Ovary (tissue), 9 donors: Measurements from ENCODE around the gene ATP10B. TPM values are rescaled to one million over a fixed set of nuclear protein-coding genes. Genes with fewer than 3 reads are reported as not detected.

Source experiments
- DNase-seq, 5 donors: peaks; one replicate each; pipeline ENCODE4 v3.0.0-alpha.2; 2019 to 2020
- H3K27ac ChIP-seq, 2 donors: fragments of 200-600 bp; one replicate each; pipeline versions ENCODE4 v1.5.1 to v1.8.0; 2019 to 2022
- H3K27me3 ChIP-seq: fragments of 200-600 bp; one replicate; pipeline ENCODE4 v1.8.0; 2022
- H3K36me3 ChIP-seq: fragments of 200-600 bp; sonication (generic); one replicate; pipeline ENCODE4 v1.5.1; 2019
- H3K4me1 ChIP-seq: one replicate; pipeline ENCODE4 v1.8.1; 2013; ENCODE audit warnings: mild to moderate bottlenecking, moderate library complexity; ENCODE audit not compliant: insufficient read depth
- H3K4me3 ChIP-seq: fragments of 200-600 bp; sonication (generic); one replicate; pipeline ENCODE4 v1.5.1; 2017
- H3K9me3 ChIP-seq, 2 donors: fragments of 200-600 bp in 1 of 2; sonication (generic) in 1 of 2; one replicate each; pipeline versions ENCODE4 v1.5.1 to v1.8.1; 2013 to 2019; ENCODE audit warnings: mild to moderate bottlenecking in 1 of 2, moderate library complexity in 1 of 2
- EP300 ChIP-seq: sonication (generic); formaldehyde crosslinking; IDR thresholded peaks from one replicate; pipeline ENCODE4 v1.6.1; 2017; ENCODE audit warnings: antibody characterized with exemption
- POLR2A ChIP-seq: fragments of 450-650 bp; IDR thresholded peaks from one replicate; pipeline ENCODE4 v1.6.1; 2017; ENCODE audit warnings: antibody characterized with exemption, mild to moderate bottlenecking, moderate library complexity
- WGBS, 3 donors: extraction: QIAGEN DNeasy Blood & Tissue Kit in 1 of 3; methylation state at CpG; one replicate each; pipeline versions ENCODE4 v1.1.5 to v1.1.7; 2013 to 2017; 5-methylcytosine and 5-hydroxymethylcytosine counted together
- intact Hi-C, 4 donors: fragments of 100-400 bp; cut with DNase I; formaldehyde crosslinking; loops; one replicate each; pipeline versions ENCODE4 v1.11.0 to v1.15.1; 2022 to 2023
- polyA plus RNA-seq, 2 donors: library from polyadenylated mRNA; stranded (reverse); fragments of 200-250 nt in 1 of 2; fragments of 350-450 nt in 1 of 2; fragmentation: Illumina TruSeq in 1 of 2; extraction: RNeasy Lipid Tissue Mini Kit (QIAGEN cat#74804) in 1 of 2; gene quantifications; one replicate each; pipeline ENCODE4 v1.2.3, GENCODE V29; 2013 to 2014
- total RNA-seq, 7 donors: library from RNA; depleted of rRNA in 2 of 7; stranded (reverse); fragments of >200 nt in 2 of 7; fragmentation: NEBNext Ultra II Directional in 3 of 7; extraction: Animal tissue kit (Norgen Biotek cat#: 25700) in 3 of 7; gene quantifications; one replicate each; pipeline versions ENCODE4 v1.1.0 to v1.2.4, GENCODE V29; 2016 to 2023
- TF ChIP-seq, protein P1 (sequence below), 3 donors: fragments of 450-650 bp in 2 of 3; fragments of 200-600 bp in 1 of 3; IDR thresholded peaks; one replicate each; pipeline versions ENCODE4 v1.5.1 to v1.8.0; 2016 to 2022; ENCODE audit warnings: antibody characterized with exemption in 3 of 3, mild to moderate bottlenecking in 1 of 3
- donor health status: DM: no; HTN: no; CAD: no; lungs with moderate emphysema.
- donor health status: DM: no; HTN: no; CAD: no.
- donor health status: Bipolar disorder and iron deficiency.
- donor health status: DM: yes; HTN: yes; CAD: no.
- donor health status: DM: no; HTN: no; CAD: no.
- donor health status: DM: yes; HTN: yes; CAD: no.

Gene ATP10B
- total and polyA plus RNA-seq, 9 donors = 0.02 to 19.1 (median 0.34) TPM; not detected in 1

DNA sequence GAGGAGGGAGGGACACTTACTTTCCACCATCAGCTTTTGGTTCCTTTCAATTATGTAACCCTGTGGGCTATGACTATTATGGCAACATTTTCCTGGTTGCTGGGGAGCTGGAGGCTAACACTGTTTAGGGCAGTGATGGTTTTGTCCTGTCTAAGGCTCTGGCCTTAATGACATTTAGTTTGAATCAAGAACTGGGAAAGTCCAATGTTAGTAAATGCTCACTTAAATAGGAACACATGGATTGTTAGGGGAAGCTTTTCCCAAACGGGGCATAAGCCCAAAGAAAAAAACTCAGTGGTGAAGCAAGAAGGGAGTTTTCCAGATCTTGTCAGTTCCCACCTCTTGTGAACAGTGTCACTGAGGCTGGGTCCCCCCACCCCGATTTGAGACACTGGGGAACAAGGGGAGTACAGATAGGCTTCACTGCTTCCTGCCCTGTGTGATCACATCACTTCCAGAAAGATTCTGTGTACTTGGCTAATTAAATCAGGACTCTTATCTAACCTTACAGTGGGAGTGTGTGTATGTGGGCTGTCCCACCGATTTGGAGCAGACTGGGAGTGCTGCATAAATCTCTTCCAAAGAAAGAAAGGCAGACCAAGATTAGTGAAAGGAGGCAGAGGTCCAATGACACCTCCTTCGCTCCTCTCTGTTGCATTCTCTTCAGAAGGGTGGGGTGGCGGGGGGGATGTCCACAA lies 223.9 kb downstream of the ATP10B start:
- TF ChIP-seq POLR2A = no peak
- no peak for TF ChIP-seq EP300
- TF ChIP-seq, protein P1, sequence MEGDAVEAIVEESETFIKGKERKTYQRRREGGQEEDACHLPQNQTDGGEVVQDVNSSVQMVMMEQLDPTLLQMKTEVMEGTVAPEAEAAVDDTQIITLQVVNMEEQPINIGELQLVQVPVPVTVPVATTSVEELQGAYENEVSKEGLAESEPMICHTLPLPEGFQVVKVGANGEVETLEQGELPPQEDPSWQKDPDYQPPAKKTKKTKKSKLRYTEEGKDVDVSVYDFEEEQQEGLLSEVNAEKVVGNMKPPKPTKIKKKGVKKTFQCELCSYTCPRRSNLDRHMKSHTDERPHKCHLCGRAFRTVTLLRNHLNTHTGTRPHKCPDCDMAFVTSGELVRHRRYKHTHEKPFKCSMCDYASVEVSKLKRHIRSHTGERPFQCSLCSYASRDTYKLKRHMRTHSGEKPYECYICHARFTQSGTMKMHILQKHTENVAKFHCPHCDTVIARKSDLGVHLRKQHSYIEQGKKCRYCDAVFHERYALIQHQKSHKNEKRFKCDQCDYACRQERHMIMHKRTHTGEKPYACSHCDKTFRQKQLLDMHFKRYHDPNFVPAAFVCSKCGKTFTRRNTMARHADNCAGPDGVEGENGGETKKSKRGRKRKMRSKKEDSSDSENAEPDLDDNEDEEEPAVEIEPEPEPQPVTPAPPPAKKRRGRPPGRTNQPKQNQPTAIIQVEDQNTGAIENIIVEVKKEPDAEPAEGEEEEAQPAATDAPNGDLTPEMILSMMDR (IDR thresholded peaks at IDR 0.05) = no peak
- Histone ChIP-seq H3K9me3 (no peaks in the 10 kb centered on the region), H3K27ac (no peak overlapping the region), H3K4me3 (no peak overlapping the region), H3K4me1 (no peaks in the 10 kb centered on the region), H3K36me3 (no peaks in the 10 kb centered on the region), H3K27me3 (no peaks in the 10 kb centered on the region)
- WGBS, 3 donors = 3 to 8% (median 7%) methylated on average over 5 of the region's 5 CpGs
- DNase-seq = no peak
- intact Hi-C loops = no loop called here

DNA sequence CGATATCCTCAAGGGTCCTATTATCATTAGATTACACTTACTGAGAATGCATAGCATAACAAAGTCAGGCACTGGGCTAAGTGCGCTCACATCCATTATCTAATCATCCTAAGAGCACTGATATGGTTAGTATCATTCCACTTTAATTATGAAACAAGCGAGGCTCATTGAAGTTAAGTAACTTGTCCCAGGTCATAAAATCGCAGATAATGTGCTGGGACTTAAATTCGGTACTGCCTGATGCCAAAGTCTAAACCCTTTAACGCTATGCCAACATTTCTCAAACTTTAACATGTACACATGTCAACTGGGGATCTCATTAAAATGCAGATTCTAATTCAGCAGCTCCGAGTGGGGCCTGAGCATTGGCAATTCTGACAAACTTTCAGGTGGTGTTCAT lies 225.7 kb downstream of the ATP10B start:
- Histone ChIP-seq H3K4me3 (no peak overlapping the region), H3K36me3 (no peaks in the 10 kb centered on the region), H3K27me3 (no peaks in the 10 kb centered on the region), H3K27ac (no peak overlapping the region), H3K4me1 (no peaks in the 10 kb centered on the region), H3K9me3 (no peaks in the 10 kb centered on the region)
- intact Hi-C loops = no loop called here
- 40 to 58% (median 44%) methylated on average over 7 of the region's 7 CpGs for WGBS, 3 donors
- DNase-seq = no peak
- TF ChIP-seq EP300 (no peak), POLR2A (no peak)
- TF ChIP-seq, protein P1 (IDR thresholded peaks at IDR 0.05) = no peak

DNA sequence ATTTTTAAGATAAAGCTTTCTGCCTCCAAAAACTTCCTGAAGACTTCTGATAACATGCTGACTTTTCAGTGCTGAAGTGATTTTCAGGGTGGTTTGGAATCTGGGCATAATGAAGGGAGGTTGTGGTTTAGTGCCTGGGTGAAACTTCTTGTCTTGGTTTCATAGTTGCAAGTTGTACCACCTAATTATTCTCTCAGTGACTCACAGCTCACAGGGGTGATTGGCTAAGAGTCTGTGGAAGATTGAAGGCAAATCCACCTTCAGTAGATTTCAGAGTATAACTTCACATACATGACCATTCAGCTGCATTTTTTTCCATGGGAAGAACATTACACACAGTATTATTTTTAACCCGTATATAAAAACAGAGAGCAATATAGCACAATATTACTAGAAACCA lies 230.5 kb downstream of the ATP10B start:
- no peaks in the 10 kb centered on the region for H3K27me3 ChIP-seq
- DNase-seq = no peak
- no peaks in the 10 kb centered on the region for H3K36me3 ChIP-seq
- TF ChIP-seq EP300 (no peak), POLR2A (no peak)
- TF ChIP-seq, protein P1 (IDR thresholded peaks at IDR 0.05) = no peak
- H3K9me3 ChIP-seq = no peaks in the 10 kb centered on the region
- intact Hi-C loops = no loop called here
- no peak overlapping the region for H3K4me3 ChIP-seq
- 81 to 92% (median 84%) methylated on average over 1 of the region's 1 CpG for WGBS, 3 donors
- no peaks in the 10 kb centered on the region for H3K4me1 ChIP-seq
- no peak overlapping the region for H3K27ac ChIP-seq

DNA sequence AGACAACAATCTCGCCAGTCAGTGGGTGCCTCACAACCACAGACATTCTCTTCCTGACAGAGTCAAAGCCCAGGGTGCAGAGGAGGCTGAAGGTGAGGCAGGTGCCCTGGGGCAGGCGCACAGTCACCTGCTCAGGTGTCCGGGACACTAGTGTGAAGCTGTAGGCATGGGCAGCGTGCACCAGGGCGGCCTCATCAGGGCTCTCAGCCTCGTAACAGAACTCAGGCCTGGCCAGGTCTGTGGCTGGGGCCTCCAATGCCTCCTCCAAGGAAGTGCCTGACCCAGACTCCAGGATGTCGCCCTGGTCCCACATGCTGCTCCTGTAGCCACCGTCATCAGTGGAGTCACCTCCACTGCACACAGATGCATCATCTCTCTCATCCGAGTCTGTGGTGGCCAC lies 231.6 kb downstream of the ATP10B start:
- H3K27ac ChIP-seq = no peak overlapping the region
- H3K36me3 ChIP-seq = no peaks in the 10 kb centered on the region
- intact Hi-C loops = no loop called here
- H3K9me3 ChIP-seq = no peaks in the 10 kb centered on the region
- no peaks in the 10 kb centered on the region for H3K27me3 ChIP-seq
- no peak for DNase-seq
- TF ChIP-seq POLR2A (no peak), EP300 (no peak)
- TF ChIP-seq, protein P1 (IDR thresholded peaks at IDR 0.05) = no peak
- H3K4me1 ChIP-seq = no peaks in the 10 kb centered on the region
- WGBS, 3 donors = 81 to 94% (median 84%) methylated on average over 8 to 9 of the region's 9 CpGs
- no peak overlapping the region for H3K4me3 ChIP-seq
